IMR-90 (cell line): ENCODE measurements around the gene TNIP2. TPM values are rescaled to one million over a fixed set of nuclear protein-coding genes. Genes with fewer than 3 reads are reported as not detected.

Experiments
- ATAC-seq: fragments of 200-7000 bp; cut with Tn5 transposase; 2 replicates; pipeline ENCODE4 v1.9.1; 2020; ENCODE audit warnings: low read depth, mild to moderate bottlenecking, moderate library complexity
- BruUV-seq: library from RNA; stranded (reverse); fragments of 400-500 nt; replicated peaks from 2 replicates; lab custom pipeline; 2021; lab: Mats Ljungman, UMichigan
- CTCF ChIA-PET: fragments of 300-600 bp; formaldehyde crosslinking; extraction: SDS; loops from one replicate; lab custom pipeline; 2021; ENCODE audit warnings: antibody characterized with exemption; lab: Yijun Ruan, JAX
- POLR2A ChIA-PET: fragments of 300-600 bp; sonication (Branson Sonifier 250); formaldehyde crosslinking; loops from one replicate; lab custom pipeline; 2022; ENCODE audit warnings: antibody characterized with exemption; ENCODE audit not compliant: unreplicated experiment; lab: Charles Lee
- DNase-seq: peaks from one replicate; pipeline ENCODE4 v3.0.0; 2013
- H2AFZ ChIP-seq: replicated peaks from 2 replicates; pipeline ENCODE3; 2013; ENCODE audit warnings: low read length, mild to moderate bottlenecking; ENCODE audit not compliant: poor library complexity
- H2AK5ac ChIP-seq: 2 replicates; pipeline ENCODE4 v1.6.1; 2013; ENCODE audit warnings: low read depth, low read length, inconsistent platforms
- H2AK9ac ChIP-seq: replicated peaks from 2 replicates; pipeline ENCODE3; 2013; ENCODE audit warnings: mild to moderate bottlenecking, low read depth, low read length, moderate library complexity; ENCODE audit not compliant: poor library complexity
- H2BK120ac ChIP-seq: 2 replicates; pipeline ENCODE4 v1.6.1; 2013; ENCODE audit warnings: low read depth, low read length, inconsistent platforms
- H2BK15ac ChIP-seq: 3 replicates; pipeline ENCODE4 v1.6.1; 2013; ENCODE audit warnings: low read depth, low read length, inconsistent platforms
- H2BK20ac ChIP-seq: 2 replicates; pipeline ENCODE4 v1.6.1; 2013; ENCODE audit warnings: low read depth, mild to moderate bottlenecking, inconsistent platforms, low read length, moderate library complexity
- H2BK5ac ChIP-seq: 2 replicates; pipeline ENCODE4 v1.6.1; 2013; ENCODE audit warnings: mild to moderate bottlenecking, low read depth, low read length, inconsistent platforms; ENCODE audit not compliant: poor library complexity, severe bottlenecking
- H3K14ac ChIP-seq: replicated peaks from 2 replicates; pipeline ENCODE4 v1.6.1; 2013; ENCODE audit warnings: low read depth, low read length, inconsistent platforms
- H3K18ac ChIP-seq: 2 replicates; pipeline ENCODE4 v1.6.1; 2013; ENCODE audit warnings: low read depth, low read length, control low read depth
- H3K23ac ChIP-seq: 2 replicates; pipeline ENCODE4 v1.6.1; 2013; ENCODE audit warnings: low read depth, low read length, inconsistent platforms
- H3K27ac ChIP-seq: 2 replicates; pipeline ENCODE4 v1.5.1; 2013; ENCODE audit warnings: mild to moderate bottlenecking, control low read depth, low read length; ENCODE audit not compliant: insufficient read depth
- H3K27me3 ChIP-seq: 2 replicates; pipeline ENCODE4 v1.6.1; 2013; ENCODE audit warnings: low read length; ENCODE audit not compliant: control insufficient read depth, insufficient read depth
- H3K36me3 ChIP-seq: 2 replicates; pipeline ENCODE4 v1.6.1; 2013; ENCODE audit warnings: low read length, mixed read lengths; ENCODE audit not compliant: control insufficient read depth, insufficient read depth
- H3K4ac ChIP-seq: 2 replicates; pipeline ENCODE4 v1.6.1; 2013; ENCODE audit warnings: low read depth, low read length, inconsistent platforms
- H3K4me1 ChIP-seq: 2 replicates; pipeline ENCODE4 v1.6.1; 2013; ENCODE audit warnings: low read length, mixed read lengths; ENCODE audit not compliant: control insufficient read depth, insufficient read depth
- H3K4me2 ChIP-seq: 2 replicates; pipeline ENCODE4 v1.6.1; 2013; ENCODE audit warnings: low read depth, mild to moderate bottlenecking, control low read depth, low read length, moderate library complexity
- H3K4me3 ChIP-seq: 2 replicates; pipeline ENCODE4 v1.5.1; 2013; ENCODE audit warnings: low read depth, mild to moderate bottlenecking, control low read depth, low read length, moderate library complexity; ENCODE audit not compliant: insufficient read depth
- H3K56ac ChIP-seq: 2 replicates; pipeline ENCODE4 v1.6.1; 2013; ENCODE audit warnings: low read length, inconsistent platforms; ENCODE audit not compliant: insufficient read depth; ENCODE audit errors: extremely low read depth
- H3K79me1 ChIP-seq, 2 experiments: 2 replicates each; pipeline ENCODE4 v1.6.1; 2013; ENCODE audit warnings: low read length in 2 of 2, inconsistent platforms in 1 of 2, low read depth in 1 of 2
- H3K9ac ChIP-seq: 2 replicates; pipeline ENCODE4 v1.6.1; 2013; ENCODE audit warnings: low read depth, low read length, control low read depth
- H3K9me1 ChIP-seq: 2 replicates; pipeline ENCODE4 v1.6.1; 2013; ENCODE audit warnings: low read length, inconsistent platforms; ENCODE audit not compliant: insufficient read depth
- H3K9me3 ChIP-seq: 2 replicates; pipeline ENCODE4 v1.6.1; 2013; ENCODE audit warnings: low read length; ENCODE audit not compliant: control insufficient read depth, insufficient read depth
- H4K20me1 ChIP-seq: 2 replicates; pipeline ENCODE4 v1.6.1; 2013; ENCODE audit warnings: low read length, inconsistent platforms; ENCODE audit not compliant: insufficient read depth
- H4K5ac ChIP-seq: 2 replicates; pipeline ENCODE4 v1.6.1; 2013; ENCODE audit warnings: mild to moderate bottlenecking, low read depth, low read length, control low read depth
- H4K8ac ChIP-seq, 2 experiments: 2 replicates each; pipeline ENCODE4 v1.6.1; 2013; ENCODE audit warnings: low read depth in 2 of 2, low read length in 2 of 2, control low read depth in 1 of 2, inconsistent platforms in 1 of 2
- H4K91ac ChIP-seq: 2 replicates; pipeline ENCODE4 v1.6.1; 2013; ENCODE audit warnings: low read depth, low read length, inconsistent platforms; ENCODE audit not compliant: insufficient read depth
- BHLHE40 ChIP-seq: fragments of 150-350 bp; IDR thresholded peaks from 2 replicates; pipeline ENCODE4 v1.6.1; 2016; ENCODE audit warnings: mild to moderate bottlenecking, low read depth, low read length
- CEBPB ChIP-seq: IDR thresholded peaks from 2 replicates; pipeline ENCODE4 v1.6.1; 2012; ENCODE audit warnings: low read depth, low read length, improper control_type of control experiment
- CHD1 ChIP-seq: IDR thresholded peaks from 2 replicates; pipeline ENCODE4 v1.6.1; 2012; ENCODE audit warnings: low read depth, low read length, improper control_type of control experiment
- ELK1 ChIP-seq: fragments of 150-350 bp; IDR thresholded peaks from 2 replicates; pipeline ENCODE4 v1.6.1; 2016; ENCODE audit warnings: low read depth, mild to moderate bottlenecking, low read length, moderate library complexity, borderline replicate concordance
- MAFK ChIP-seq: IDR thresholded peaks from 2 replicates; pipeline ENCODE4 v1.6.1; 2012; ENCODE audit warnings: low read depth, low read length, improper control_type of control experiment
- MAZ ChIP-seq: IDR thresholded peaks from 2 replicates; pipeline ENCODE4 v1.6.1; 2012; ENCODE audit warnings: low read depth, mild to moderate bottlenecking, low read length, improper control_type of control experiment, moderate library complexity, borderline replicate concordance
- NFE2L2 ChIP-seq: fragments of 150-350 bp; IDR thresholded peaks from 2 replicates; pipeline ENCODE4 v1.6.1; 2016; ENCODE audit warnings: low read depth, mild to moderate bottlenecking, low read length
- POLR2A ChIP-seq: IDR thresholded peaks from 2 replicates; pipeline ENCODE4 v1.6.1; 2012; ENCODE audit warnings: mild to moderate bottlenecking, low read depth, low read length
- RAD21 ChIP-seq: IDR thresholded peaks from 2 replicates; pipeline ENCODE4 v1.6.1; 2012; ENCODE audit warnings: low read length, improper control_type of control experiment
- RCOR1 ChIP-seq: IDR thresholded peaks from 2 replicates; pipeline ENCODE4 v1.6.1; 2012; ENCODE audit warnings: mild to moderate bottlenecking, low read length, improper control_type of control experiment; ENCODE audit not compliant: insufficient replicate concordance
- SMC3 ChIP-seq: fragments of 150-350 bp; IDR thresholded peaks from 2 replicates; pipeline ENCODE4 v1.6.1; 2016; ENCODE audit warnings: low read depth, mild to moderate bottlenecking, antibody characterized with exemption, low read length, moderate library complexity
- WGBS, 2 experiments: methylation state at CpG; one replicate each; pipeline versions ENCODE4 v1.1.5 to v1.1.7; 2013; ENCODE audit warnings: missing lambda C conversion rate in 2 of 2; ENCODE audit not compliant: insufficient read length in 1 of 2; ENCODE audit errors: extremely low coverage in 2 of 2; 5-methylcytosine and 5-hydroxymethylcytosine counted together
- dilution Hi-C: fragments of 300-500 bp; cut with HindIII; formaldehyde crosslinking; loops from one replicate; pipeline ENCODE4 v1.14.3; 2018; ENCODE audit warnings: low sequenced_read_pairs; ENCODE audit not compliant: unreplicated experiment
- in situ Hi-C: fragments of 300-500 bp; cut with MboI; formaldehyde crosslinking; loops from 3 replicates; pipeline ENCODE4 v1.14.3; 2019; ENCODE audit warnings: low sequenced_read_pairs, inconsistent platforms, mixed read lengths
- intact Hi-C: fragments of 100-400 bp; cut with micrococcal nuclease; formaldehyde crosslinking; loops from 2 replicates; pipeline ENCODE4 v1.10.0; 2022
- polyA plus RNA-seq, 3 experiments: library from polyadenylated mRNA; depleted of rRNA; stranded (reverse); fragments of >200 nt; gene quantifications; 2 replicates each; pipeline ENCODE4 v1.2.3, GENCODE V29; 2012; ENCODE audit warnings: low replicate concordance in 1 of 3
- total RNA-seq: library from RNA; depleted of rRNA; stranded (reverse); fragments of >200 nt; gene quantifications from 2 replicates; pipeline ENCODE4 v1.2.3, GENCODE V29; 2012
- TF ChIP-seq, protein P1 (sequence below): conservative IDR thresholded peaks from 2 replicates; pipeline ENCODE4 v1.5.1; 2012; ENCODE audit warnings: mild to moderate bottlenecking, low read depth, low read length, improper control_type of control experiment

Gene TNIP2
- total and polyA plus RNA-seq, 2 of the 4 experiments (the other 2 are of a cell fraction) = 33.3 to 38.5 TPM

DNA sequence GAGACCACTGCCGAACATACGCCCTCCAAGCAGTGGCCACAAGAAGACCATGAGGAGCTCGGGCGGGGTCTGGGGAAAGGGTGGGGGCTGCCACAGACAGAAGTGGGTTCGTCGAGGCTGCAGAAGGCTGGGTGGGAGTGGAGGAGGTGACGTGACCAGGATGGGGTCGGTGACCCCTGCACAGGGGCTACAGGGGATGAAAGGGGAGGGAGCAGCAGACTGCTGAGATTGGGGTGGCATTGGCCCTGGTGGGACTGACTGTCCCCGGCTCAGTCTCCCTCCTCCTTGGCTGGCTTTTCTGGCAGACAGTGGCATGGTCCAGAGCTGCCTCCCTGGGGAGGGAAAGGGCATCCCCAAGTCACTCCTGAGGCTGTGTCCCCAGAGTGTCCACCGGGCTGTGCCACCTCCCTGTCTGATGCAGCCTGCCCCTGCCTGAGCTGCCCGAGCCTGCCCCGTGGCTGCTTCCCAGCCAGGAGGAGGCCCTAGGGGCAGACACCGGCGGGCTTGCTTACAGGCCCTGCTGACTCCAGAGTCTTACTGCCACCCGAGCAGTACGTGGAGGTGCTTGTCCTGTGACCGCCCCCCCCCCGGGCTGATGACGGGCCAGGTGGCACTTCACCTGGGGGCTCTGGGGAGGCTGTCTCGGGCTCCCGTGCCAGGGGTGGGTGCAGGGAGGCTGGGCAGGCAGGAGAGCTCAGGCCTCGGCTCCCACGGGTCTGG is 44.0 kb upstream of the TNIP2 start (continued):
- no peak for TF ChIP-seq SMC3
- no peak for TF ChIP-seq POLR2A

DNA sequence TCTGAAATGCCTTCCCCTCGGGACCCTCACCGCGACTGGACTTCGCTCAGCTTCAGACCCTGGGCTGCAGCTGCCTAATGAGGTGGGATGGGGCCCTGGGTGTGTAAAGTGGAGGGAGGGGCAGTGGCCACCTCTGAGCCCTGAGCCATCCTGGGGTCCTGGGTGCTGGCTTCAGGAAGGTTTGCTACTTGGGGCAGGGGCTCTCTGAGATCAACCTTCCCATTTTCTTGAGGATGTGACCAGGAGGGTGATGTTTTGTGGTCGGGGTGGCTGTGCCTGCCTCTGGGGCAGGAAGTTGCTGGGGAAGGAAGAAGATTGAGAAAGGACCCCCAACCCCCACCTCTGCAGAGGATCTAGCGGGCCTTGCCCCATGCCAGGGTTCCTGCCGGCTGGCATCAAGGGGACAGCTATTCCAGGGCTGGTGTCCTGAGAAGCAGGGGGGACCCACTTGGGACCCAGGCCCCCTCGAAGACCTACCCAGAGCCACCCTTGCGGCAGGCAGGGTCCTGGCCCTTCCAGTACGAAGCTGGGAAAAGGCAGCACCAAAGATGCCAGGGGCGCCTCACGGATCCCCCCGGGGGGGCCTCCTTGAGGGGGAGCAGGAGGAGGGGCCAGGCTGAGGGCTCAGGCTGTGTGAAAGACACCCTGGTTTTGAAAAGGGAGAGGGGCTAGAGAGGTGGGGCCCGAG is 43.2 kb upstream of the TNIP2 start:
- Histone ChIP-seq H2AK5ac (no peak overlapping the region), H3K4me2 (no peak overlapping the region)
- TF ChIP-seq POLR2A = no peak
- TF ChIP-seq ELK1 = no peak
- no peak for TF ChIP-seq CHD1
- no peak for TF ChIP-seq MAFK
- no peak for TF ChIP-seq BHLHE40
- TF ChIP-seq CEBPB = no peak
- TF ChIP-seq NFE2L2 = no peak
- TF ChIP-seq RCOR1 = no peak
- no peak for TF ChIP-seq MAZ
- TF ChIP-seq, protein P1, sequence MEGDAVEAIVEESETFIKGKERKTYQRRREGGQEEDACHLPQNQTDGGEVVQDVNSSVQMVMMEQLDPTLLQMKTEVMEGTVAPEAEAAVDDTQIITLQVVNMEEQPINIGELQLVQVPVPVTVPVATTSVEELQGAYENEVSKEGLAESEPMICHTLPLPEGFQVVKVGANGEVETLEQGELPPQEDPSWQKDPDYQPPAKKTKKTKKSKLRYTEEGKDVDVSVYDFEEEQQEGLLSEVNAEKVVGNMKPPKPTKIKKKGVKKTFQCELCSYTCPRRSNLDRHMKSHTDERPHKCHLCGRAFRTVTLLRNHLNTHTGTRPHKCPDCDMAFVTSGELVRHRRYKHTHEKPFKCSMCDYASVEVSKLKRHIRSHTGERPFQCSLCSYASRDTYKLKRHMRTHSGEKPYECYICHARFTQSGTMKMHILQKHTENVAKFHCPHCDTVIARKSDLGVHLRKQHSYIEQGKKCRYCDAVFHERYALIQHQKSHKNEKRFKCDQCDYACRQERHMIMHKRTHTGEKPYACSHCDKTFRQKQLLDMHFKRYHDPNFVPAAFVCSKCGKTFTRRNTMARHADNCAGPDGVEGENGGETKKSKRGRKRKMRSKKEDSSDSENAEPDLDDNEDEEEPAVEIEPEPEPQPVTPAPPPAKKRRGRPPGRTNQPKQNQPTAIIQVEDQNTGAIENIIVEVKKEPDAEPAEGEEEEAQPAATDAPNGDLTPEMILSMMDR = no peak
- TF ChIP-seq RAD21 = no peak

More for the DNA sequence above, 43.2 kb upstream of the TNIP2 start:
- ATAC-seq (no peak), DNase-seq (no peak)
- in situ Hi-C loops (no loop called here), intact Hi-C loops (no loop called here), dilution Hi-C loops (no loop called here)
- Histone ChIP-seq H3K18ac (no peak overlapping the region; the same call in 1 of the 2 replicates), H2BK15ac (no peak overlapping the region), H2BK120ac (no peak overlapping the region), H3K79me1 (peaks cover 8 to 92% of the 10 kb centered on the region in 2 experiments), H3K9me1 (peaks cover 9% of the 10 kb centered on the region; the same call in 1 of the 2 replicates), H3K27me3 (no peaks in the 10 kb centered on the region), H2AFZ (peak overlapping the region; percentile 19), H3K27ac (no peak overlapping the region), H2AK9ac (peak overlapping the region; percentile 39), H2BK5ac (no peak overlapping the region), H3K9ac (no peak overlapping the region), H4K5ac (no peak overlapping the region), H3K23ac (no peak overlapping the region), H4K91ac (no peak overlapping the region), H3K4me1 (peaks cover 52% of the 10 kb centered on the region), H3K14ac (no peak overlapping the region), H3K4ac (no peak overlapping the region), H3K4me3 (no peak overlapping the region), H4K20me1 (no peaks in the 10 kb centered on the region), H3K56ac (no peak overlapping the region), H4K8ac (no peak overlapping the region), H2BK20ac (no peak overlapping the region), H3K36me3 (0 out of 2 replicates have a peak, but pooled peaks cover 2% of the 10 kb centered on the region), H3K9me3 (no peaks in the 10 kb centered on the region)
- BruUV-seq = no TSS peak
- ChIA-PET CTCF (no interaction called here), POLR2A (no interaction called here)
- WGBS, 2 experiments = 53% methylated on average over 5 of the region's 14 CpGs; no CpG with 5 or more reads in 1 of the 2 experiments
